DND-41 (cell line): ENCODE results near the gene CHRM4.

Experiments
- ATAC-seq: fragments of 200-7000 bp; cut with Tn5 transposase; 3 replicates; pipeline ENCODE4 v1.9.1; 2021; ENCODE audit warnings: low read depth; ENCODE audit not compliant: insufficient read depth
- DNase-seq: peaks from one replicate; pipeline ENCODE4 v3.0.0-alpha.2; 2020
- H2AFZ ChIP-seq: 2 replicates; pipeline ENCODE4 v1.6.0; 2012; ENCODE audit warnings: low read depth, low read length
- H3K27ac ChIP-seq: 2 replicates; pipeline ENCODE4 v1.5.1; 2012; ENCODE audit warnings: low read length, inconsistent platforms
- H3K27me3 ChIP-seq: fragments of 200-600 bp; sonication (generic); 2 replicates; pipeline ENCODE4 v1.6.0; 2012; ENCODE audit warnings: low read length, mild to moderate bottlenecking, inconsistent platforms; ENCODE audit not compliant: insufficient read depth, poor library complexity
- H3K36me3 ChIP-seq: 2 replicates; pipeline ENCODE4 v1.5.1; 2012; ENCODE audit warnings: low read length, inconsistent platforms; ENCODE audit not compliant: insufficient read depth
- H3K4me1 ChIP-seq: 2 replicates; pipeline ENCODE4 v1.5.1; 2012; ENCODE audit warnings: mild to moderate bottlenecking, low read length; ENCODE audit not compliant: insufficient read depth
- H3K4me2 ChIP-seq: 2 replicates; pipeline ENCODE4 v1.6.0; 2012; ENCODE audit warnings: mild to moderate bottlenecking, moderate library complexity, low read length, inconsistent platforms; ENCODE audit not compliant: insufficient read depth
- H3K4me3 ChIP-seq, 2 experiments: fragments of 200-600 bp in 1 of 2; shearing (Covaris generic) in 1 of 2; 2 replicates each; pipeline ENCODE4 v1.5.1; 2012 to 2016; ENCODE audit warnings: inconsistent platforms in 2 of 2, low read length in 2 of 2, mild to moderate bottlenecking in 2 of 2, low read depth in 1 of 2, moderate library complexity in 1 of 2
- H3K79me2 ChIP-seq: 2 replicates; pipeline ENCODE4 v1.6.0; 2012; ENCODE audit warnings: low read length, inconsistent platforms; ENCODE audit not compliant: insufficient read depth
- H3K9ac ChIP-seq: 2 replicates; pipeline ENCODE4 v1.6.0; 2012; ENCODE audit warnings: low read depth, mild to moderate bottlenecking, inconsistent platforms, low read length, moderate library complexity
- H3K9me3 ChIP-seq: 2 replicates; pipeline ENCODE4 v1.5.1; 2012; ENCODE audit warnings: low read length, moderate library complexity, mild to moderate bottlenecking, inconsistent platforms; ENCODE audit not compliant: insufficient read depth, severe bottlenecking
- H4K20me1 ChIP-seq: 2 replicates; pipeline ENCODE4 v1.6.0; 2012; ENCODE audit warnings: low read length; ENCODE audit not compliant: insufficient read depth
- EZH2 ChIP-seq: IDR thresholded peaks from 3 replicates; pipeline ENCODE4 v1.6.1; 2012; ENCODE audit warnings: borderline replicate concordance, low read depth, mild to moderate bottlenecking, moderate library complexity, low read length, inconsistent platforms; ENCODE audit not compliant: severe bottlenecking
- TF ChIP-seq, protein P1 (sequence below): IDR thresholded peaks from 2 replicates; pipeline ENCODE4 v1.5.1; 2012; ENCODE audit warnings: borderline replicate concordance, low read length, moderate library complexity, mild to moderate bottlenecking; ENCODE audit not compliant: poor library complexity, severe bottlenecking; ENCODE audit errors: extremely low read depth

Gene CHRM4

DNA sequence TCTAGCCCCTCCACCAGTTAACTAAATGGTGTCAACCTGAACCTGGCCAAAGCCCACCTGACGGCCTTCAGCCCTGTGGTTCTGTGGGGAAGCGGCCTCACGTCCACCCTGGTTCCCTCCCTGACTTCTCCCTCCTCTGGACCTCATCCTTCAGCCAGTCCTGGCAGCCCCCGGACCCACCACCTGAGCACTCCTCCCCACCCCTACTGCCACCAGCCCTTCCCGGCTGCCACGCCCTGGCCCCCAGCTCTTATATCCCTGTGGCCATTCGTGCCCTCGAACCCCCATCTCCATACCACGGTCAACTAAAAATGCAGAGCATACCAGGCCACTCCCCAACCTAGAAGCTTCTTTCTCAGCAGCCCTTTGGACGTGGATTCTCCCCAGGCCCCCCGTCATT lies 14.3 kb downstream of the CHRM4 start:
- ATAC-seq, result no peak
- H3K4me3 ChIP-seq, result no peak overlapping the region
- no peaks in the 10 kb centered on the region for H3K79me2 ChIP-seq
- peaks cover 17% of the 10 kb centered on the region for H3K27me3 ChIP-seq
- H2AFZ ChIP-seq, result no peak overlapping the region
- no peaks in the 10 kb centered on the region for H3K9me3 ChIP-seq
- no peak for TF ChIP-seq EZH2
- TF ChIP-seq, protein P1, sequence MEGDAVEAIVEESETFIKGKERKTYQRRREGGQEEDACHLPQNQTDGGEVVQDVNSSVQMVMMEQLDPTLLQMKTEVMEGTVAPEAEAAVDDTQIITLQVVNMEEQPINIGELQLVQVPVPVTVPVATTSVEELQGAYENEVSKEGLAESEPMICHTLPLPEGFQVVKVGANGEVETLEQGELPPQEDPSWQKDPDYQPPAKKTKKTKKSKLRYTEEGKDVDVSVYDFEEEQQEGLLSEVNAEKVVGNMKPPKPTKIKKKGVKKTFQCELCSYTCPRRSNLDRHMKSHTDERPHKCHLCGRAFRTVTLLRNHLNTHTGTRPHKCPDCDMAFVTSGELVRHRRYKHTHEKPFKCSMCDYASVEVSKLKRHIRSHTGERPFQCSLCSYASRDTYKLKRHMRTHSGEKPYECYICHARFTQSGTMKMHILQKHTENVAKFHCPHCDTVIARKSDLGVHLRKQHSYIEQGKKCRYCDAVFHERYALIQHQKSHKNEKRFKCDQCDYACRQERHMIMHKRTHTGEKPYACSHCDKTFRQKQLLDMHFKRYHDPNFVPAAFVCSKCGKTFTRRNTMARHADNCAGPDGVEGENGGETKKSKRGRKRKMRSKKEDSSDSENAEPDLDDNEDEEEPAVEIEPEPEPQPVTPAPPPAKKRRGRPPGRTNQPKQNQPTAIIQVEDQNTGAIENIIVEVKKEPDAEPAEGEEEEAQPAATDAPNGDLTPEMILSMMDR, result no peak
- peaks cover 64% of the 10 kb centered on the region for H3K36me3 ChIP-seq
- no peak for DNase-seq
- no peak overlapping the region for H3K27ac ChIP-seq
- H4K20me1 ChIP-seq, result peaks cover 30% of the 10 kb centered on the region
- H3K4me2 ChIP-seq, result no peak overlapping the region
- H3K4me1 ChIP-seq, result peaks cover 19% of the 10 kb centered on the region
- no peak overlapping the region for H3K9ac ChIP-seq

DNA sequence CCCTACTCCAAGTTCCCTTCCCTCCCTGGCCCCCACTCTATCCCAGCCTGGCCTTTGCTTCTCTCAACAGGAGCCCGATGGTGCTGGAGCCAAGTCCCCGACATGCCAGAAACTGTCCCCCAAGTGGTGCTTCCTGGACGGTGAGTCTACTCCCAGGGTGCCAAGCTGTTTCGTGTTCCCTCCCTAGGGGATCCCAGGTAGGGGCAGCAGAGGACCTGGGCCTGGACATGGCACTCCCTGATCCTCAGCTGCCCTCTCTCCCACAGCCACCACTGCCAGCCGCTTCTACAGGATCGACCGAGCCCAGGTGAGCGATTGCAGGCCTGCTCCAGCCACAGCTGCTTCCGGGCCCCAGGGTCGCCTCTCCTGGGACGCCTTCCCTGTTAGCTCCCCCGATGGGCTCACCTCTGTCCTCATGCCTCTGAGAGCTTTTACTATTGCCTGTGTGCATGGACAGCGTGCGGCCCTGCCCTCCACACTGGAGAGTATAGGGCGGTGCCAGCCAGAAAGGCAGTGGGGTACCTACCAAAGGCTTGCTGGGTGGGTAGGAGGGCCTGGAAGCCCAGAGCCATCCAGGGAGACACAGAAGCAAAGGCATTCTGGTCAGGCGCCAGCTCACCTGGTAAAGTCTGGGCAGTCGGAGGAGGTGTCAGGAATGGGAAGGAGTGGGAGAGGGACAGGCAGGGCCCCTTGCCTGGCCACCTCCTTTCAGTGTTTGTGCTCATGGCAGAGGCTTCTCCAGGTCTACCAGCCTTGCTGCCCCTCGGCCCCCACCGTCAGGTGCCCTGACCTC lies 15.1 kb downstream of the CHRM4 start:
- TF ChIP-seq, protein P1, result no peak
- TF ChIP-seq EZH2, result no peak
- Histone ChIP-seq H3K4me2 (no peak overlapping the region), H4K20me1 (peaks cover 30% of the 10 kb centered on the region), H2AFZ (no peak overlapping the region), H3K36me3 (peaks cover 72% of the 10 kb centered on the region), H3K9ac (no peak overlapping the region), H3K79me2 (no peaks in the 10 kb centered on the region), H3K4me1 (peaks cover 11% of the 10 kb centered on the region), H3K9me3 (no peaks in the 10 kb centered on the region), H3K4me3 (no peak overlapping the region), H3K27ac (no peak overlapping the region), H3K27me3 (peaks cover 10% of the 10 kb centered on the region)
- no peak for DNase-seq
- ATAC-seq, result no peak

DNA sequence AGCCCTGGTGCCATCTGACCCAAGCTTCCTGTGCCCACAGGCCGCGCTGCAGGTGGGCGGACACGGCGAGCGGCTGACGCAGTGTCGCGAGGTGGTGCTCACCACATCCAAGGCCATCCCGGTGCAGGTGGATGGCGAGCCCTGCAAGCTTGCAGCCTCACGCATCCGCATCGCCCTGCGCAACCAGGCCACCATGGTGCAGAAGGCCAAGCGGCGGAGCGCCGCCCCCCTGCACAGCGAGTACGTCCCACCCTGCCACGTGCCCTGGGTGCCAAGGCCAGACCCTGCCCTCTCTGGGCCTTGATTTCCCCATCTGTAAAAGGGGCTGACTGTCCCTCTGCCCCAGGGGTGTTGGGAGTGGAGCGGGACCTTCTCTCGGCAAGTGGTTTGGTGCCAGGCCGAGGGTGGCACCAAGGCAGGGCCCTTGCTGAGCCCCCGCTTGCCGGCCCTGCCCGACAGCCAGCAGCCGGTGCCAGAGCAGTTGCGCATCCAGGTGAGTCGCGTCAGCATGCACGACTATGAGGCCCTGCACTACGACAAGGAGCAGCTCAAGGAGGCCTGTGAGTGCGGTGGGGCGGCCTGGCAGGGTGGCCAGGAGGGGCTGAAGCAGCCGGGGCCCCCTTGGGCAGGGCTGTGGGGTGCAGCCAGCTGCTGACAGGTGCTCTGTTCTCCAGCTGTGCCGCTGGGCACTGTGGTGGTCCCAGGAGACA lies 16.0 kb downstream of the CHRM4 start:
- Histone ChIP-seq H3K79me2 (no peaks in the 10 kb centered on the region), H3K27ac (no peak overlapping the region), H3K9me3 (no peaks in the 10 kb centered on the region), H3K27me3 (peaks cover 2% of the 10 kb centered on the region), H3K4me2 (no peak overlapping the region), H2AFZ (no peak overlapping the region), H3K9ac (no peak overlapping the region), H4K20me1 (peaks cover 24% of the 10 kb centered on the region), H3K4me3 (no peak overlapping the region), H3K36me3 (peaks cover 81% of the 10 kb centered on the region), H3K4me1 (peaks cover 4% of the 10 kb centered on the region)
- ATAC-seq (no peak), DNase-seq (no peak)
- no peak for TF ChIP-seq EZH2
- TF ChIP-seq, protein P1, result no peak
